ENCODE results near the gene RAPGEF6.
A peak's percentile ranks its signal among the peaks of the same experiment; 100 is the strongest.
"Not testable (repeated sequence)": the region's sequence is repeated elsewhere in the genome, so short reads cannot be mapped to it uniquely, and the experiment has no call there.

Gene RAPGEF6, protein sequence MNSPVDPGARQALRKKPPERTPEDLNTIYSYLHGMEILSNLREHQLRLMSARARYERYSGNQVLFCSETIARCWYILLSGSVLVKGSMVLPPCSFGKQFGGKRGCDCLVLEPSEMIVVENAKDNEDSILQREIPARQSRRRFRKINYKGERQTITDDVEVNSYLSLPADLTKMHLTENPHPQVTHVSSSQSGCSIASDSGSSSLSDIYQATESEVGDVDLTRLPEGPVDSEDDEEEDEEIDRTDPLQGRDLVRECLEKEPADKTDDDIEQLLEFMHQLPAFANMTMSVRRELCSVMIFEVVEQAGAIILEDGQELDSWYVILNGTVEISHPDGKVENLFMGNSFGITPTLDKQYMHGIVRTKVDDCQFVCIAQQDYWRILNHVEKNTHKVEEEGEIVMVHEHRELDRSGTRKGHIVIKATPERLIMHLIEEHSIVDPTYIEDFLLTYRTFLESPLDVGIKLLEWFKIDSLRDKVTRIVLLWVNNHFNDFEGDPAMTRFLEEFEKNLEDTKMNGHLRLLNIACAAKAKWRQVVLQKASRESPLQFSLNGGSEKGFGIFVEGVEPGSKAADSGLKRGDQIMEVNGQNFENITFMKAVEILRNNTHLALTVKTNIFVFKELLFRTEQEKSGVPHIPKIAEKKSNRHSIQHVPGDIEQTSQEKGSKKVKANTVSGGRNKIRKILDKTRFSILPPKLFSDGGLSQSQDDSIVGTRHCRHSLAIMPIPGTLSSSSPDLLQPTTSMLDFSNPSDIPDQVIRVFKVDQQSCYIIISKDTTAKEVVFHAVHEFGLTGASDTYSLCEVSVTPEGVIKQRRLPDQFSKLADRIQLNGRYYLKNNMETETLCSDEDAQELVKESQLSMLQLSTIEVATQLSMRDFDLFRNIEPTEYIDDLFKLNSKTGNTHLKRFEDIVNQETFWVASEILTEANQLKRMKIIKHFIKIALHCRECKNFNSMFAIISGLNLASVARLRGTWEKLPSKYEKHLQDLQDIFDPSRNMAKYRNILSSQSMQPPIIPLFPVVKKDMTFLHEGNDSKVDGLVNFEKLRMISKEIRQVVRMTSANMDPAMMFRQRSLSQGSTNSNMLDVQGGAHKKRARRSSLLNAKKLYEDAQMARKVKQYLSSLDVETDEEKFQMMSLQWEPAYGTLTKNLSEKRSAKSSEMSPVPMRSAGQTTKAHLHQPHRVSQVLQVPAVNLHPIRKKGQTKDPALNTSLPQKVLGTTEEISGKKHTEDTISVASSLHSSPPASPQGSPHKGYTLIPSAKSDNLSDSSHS (N-terminal part only)

DNA sequence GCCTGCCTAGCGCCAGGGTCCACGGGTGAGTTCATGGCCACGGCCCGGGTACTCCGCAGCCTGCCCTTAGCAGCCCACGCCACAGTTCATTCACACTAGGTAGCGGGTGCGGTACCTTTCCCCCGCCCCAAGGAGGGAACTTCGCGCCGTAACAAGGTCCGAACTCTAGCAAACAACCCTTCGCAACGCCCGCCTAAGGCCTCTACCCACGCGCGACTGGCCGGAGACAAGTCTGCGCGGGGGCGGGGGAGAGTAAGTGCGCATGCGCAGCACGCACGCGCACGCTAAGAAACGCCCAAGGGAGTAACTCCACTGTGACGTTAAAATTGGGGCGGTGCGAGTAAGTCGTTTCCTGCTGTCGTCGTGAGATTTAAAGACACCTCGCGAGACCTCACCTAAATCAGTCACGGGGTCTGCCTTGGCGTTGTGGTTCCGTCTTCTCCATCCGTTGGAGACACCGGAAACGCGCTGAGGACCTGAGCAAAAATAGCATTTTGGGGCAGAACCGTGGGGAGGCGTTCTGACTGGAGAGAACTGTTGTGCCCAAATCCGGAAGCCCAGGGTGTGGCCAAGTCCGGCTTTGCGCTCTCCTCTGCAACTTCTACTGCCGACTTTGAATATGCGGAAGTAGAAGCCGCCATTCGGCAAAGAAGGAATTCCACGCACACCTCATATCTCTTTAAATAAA lies at the start of gene RAPGEF6:
Gene RAPGEF6 (minus strand): TSS at position 234 of the 688 bp plus-strand sequence. CDS start 199 bp downstream, at position 35.
- DNase-seq (ENCODE audit: low read depth): peak; percentile 89

DNA sequence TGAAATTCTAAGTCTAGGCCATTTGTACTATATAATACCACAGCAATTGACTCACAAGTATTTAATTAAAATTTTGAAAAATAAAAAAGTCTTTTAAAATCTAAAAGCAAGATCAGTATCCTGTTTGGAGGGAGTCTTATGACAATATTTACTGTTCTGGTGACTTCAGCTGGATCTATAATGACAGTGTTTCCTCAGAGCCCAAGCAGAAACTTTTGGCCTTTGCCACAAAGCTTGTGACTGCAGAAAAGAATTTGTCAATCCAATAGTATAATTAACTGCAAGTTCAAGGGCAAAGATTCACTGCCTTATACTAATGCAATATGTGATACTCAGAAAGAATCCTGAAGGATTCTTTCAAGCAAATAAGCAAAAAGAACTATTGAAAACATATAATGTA lies 49.6 kb upstream of the RAPGEF6 start:
- DNase-seq (ENCODE audit: low read depth): no peak

- no peak for DNase-seq (ENCODE audit: low read depth)
Observed at GRCh38 chr5:131684051-131684450, 49.0 kb upstream of the RAPGEF6 start.

GRCh38 chr5:131682826-131683225 lies 47.8 kb upstream of the RAPGEF6 start:
- DNase-seq (ENCODE audit: low read depth): no peak

DNA sequence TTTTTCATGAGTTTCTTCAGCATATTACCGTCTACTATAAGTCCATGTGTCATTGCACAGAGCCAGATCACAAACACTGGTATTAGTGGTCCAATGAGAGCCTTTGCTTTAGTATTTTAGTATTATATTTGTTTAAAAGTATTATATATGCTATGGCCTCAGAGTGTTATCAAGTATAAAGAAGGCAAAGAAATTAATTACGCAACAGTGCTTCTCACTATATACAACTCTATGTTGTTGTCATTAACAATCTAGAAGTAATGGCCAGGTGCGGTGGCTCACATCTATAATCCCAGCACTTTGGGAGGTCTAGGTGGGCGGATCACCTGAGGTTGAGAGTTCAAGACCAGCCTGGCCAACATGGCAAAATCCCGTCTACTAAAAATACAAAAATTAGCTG lies 47.1 kb upstream of the RAPGEF6 start:
- no peak for DNase-seq (ENCODE audit: low read depth)

DNA sequence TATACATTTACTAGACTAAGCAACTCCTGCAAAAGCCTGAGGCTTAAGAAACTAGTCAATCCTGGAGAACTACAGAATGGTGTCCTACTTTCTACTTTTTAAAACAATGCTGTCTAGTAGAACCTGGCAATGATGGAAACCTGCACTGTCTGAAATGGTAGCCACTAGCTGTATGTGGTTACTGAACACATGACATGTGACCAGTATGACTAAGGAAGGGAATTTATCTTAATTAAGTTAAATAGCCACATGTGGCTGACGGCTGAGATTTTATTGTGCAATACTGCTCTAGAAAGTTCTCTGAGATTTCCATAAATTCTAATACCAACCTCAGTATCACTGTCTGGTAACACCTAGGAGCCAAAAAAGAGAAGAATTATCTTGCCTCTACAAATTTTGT lies 44.9 kb upstream of the RAPGEF6 start:
- no peak for DNase-seq (ENCODE audit: low read depth)

- not testable (repeated sequence) for DNase-seq (ENCODE audit: low read depth)
Observed at GRCh38 chr5:131678273-131678672, 43.2 kb upstream of the RAPGEF6 start.

GRCh38 chr5:131677115-131677514 lies 42.1 kb upstream of the RAPGEF6 start:
- no peak for DNase-seq (ENCODE audit: low read depth)

- DNase-seq (ENCODE audit: low read depth): no peak
Observed at GRCh38 chr5:131672776-131673175, 37.7 kb upstream of the RAPGEF6 start.

DNA sequence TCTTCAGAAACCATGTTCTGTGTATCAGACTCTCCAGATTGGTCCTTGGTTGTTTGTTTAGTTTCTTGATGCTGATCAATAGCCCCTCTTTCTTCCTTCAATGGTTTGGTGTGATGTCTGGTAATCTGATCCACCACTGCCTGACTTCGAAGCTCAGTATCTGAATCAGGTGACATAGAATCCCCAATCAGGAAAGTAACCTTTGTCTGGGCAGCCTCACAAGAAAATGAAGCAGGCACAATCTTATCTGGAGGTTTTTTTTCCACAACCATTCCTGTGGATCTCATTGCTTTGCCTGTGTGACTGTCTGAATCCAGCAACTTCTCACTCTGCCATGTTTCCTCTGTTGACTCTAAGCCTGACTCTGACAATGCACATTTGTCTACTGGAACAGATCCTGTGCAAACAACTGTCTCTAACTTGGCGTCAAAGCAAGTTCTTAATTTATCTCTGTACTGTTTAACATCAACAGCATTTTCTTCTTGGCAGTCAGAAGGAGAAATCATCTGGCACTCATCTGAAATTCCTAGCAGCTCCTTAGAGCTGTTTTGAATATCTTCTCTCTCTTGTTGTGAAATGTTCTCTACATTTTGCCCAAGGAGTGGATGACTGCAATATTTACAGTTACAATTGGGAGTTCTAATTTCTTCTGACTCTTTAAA lies 37.1 kb upstream of the RAPGEF6 start:
- no peak for DNase-seq (ENCODE audit: low read depth)

GRCh38 chr5:131671409-131671808 lies 36.4 kb upstream of the RAPGEF6 start:
- DNase-seq (ENCODE audit: low read depth): no peak

DNA sequence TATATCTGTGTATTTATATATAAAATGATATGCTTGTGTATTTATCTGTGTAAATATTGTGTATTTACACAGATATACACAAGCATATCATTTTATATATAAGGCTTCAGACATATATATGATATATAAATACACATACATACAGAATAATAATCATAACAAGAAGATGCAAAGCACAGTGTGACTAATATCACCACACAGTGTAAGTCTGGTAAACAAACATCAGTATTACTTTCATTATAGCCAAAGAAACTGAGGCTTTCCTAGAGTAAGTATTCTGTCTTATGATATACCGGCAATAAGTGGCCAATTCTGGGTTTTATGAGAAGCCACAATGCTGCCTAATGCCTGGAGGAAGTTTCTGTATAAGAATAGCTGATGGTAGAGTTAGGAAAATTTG lies 29.9 kb upstream of the RAPGEF6 start:
- DNase-seq (ENCODE audit: low read depth): no peak

DNA sequence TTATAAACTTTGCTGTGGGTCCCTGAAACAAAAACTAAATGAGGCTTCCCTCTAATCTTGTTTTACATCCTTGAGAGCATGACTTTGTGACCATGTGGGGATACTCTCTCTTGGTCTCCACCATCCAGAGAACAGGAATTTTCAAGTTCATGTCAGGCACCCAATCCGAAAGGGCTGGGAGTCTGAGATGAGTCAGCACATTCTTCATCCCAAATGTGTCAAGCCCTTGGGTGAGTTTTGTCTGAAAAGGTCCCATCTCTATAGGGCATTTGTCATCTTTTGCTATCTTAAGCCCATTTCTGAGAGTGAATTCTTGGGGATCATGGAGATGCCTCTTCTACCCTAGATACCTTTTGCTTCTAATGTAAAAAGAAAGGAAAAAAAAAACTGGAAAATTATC lies 26.9 kb upstream of the RAPGEF6 start:
- no peak for DNase-seq (ENCODE audit: low read depth)

GRCh38 chr5:131659841-131660240 lies 24.8 kb upstream of the RAPGEF6 start:
- no peak for DNase-seq (ENCODE audit: low read depth)

GRCh38 chr5:131659290-131659689 lies 24.3 kb upstream of the RAPGEF6 start:
- no peak for DNase-seq (ENCODE audit: low read depth)

GRCh38 chr5:131654776-131655175 lies 19.7 kb upstream of the RAPGEF6 start:
- DNase-seq (ENCODE audit: low read depth): no peak

DNA sequence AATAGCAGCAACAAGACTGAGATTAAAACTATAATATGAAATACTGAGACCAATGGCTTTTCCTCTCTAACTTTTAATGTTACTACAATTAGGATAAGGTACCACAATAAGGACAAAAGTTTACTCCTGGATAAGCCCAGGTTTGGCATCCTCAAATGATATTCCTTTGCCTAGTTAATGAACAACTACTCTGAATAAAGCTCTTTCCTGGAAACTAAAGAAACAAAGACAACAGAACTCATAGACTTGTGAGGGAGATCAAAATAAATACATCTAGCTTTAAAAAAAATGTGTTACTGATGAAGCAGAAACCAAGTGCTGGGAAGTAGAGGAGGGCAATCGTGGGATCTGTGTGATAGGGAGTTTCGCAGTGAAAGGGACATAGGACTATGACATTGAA lies 19.3 kb upstream of the RAPGEF6 start:
- DNase-seq (ENCODE audit: low read depth): no peak

GRCh38 chr5:131649161-131649560 lies 14.1 kb upstream of the RAPGEF6 start:
- no peak for DNase-seq (ENCODE audit: low read depth)

DNA sequence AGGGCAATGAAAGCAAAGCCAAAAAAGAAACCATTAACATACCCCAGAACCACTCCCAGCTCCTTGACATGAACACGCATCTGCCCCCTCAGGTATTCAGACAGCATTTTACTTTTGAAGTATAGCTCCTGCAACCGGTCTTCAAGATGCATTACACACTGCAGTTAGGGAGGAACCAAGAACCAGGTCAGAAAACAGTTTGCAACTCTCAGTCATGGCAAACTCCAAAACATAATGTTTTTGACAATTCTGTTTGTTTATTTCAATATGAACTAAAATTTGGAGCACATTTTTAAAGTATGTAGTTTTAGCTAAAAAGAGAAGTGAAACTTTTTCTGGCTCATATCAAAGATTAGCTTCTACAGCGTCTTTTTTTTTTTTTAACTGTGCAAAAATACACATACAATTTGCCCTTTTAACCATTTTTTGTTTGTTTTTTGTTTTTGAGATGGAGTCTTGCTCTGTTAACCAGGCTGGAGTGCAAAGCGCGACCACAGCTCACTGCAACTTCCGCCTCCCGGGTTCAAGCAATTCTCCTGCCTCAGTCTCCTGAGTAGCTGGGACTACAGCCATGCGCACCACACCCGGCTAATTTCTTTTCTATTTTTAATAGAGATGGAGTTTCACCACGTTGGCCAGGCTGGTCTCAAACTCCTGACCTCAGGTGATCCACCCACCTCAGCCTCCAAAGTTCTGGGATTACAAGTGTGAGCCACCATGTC lies 12.2 kb upstream of the RAPGEF6 start:
- no peak for DNase-seq (ENCODE audit: low read depth)

GRCh38 chr5:131644822-131645221 lies 9.8 kb upstream of the RAPGEF6 start:
- no peak for DNase-seq (ENCODE audit: low read depth)

All from activated T-cell treated with anti-CD3 and anti-CD28 coated beads for 48 hours (primary cell).